ENCODE measurements around the gene EEIG1.

The EEIG1 gene

GRCh38 chr9:128001151-128001778 lies 20.5 kb upstream of the EEIG1 start:
- DNase-seq = no peak

GRCh38 chr9:127999461-127999860 lies 18.7 kb upstream of the EEIG1 start:
- DNase-seq = no peak

GRCh38 chr9:127993721-127994120 lies 12.9 kb upstream of the EEIG1 start:
- DNase-seq = no peak

GRCh38 chr9:127991757-127992274 lies 11.0 kb upstream of the EEIG1 start:
- DNase-seq = no peak

- DNase-seq = no peak
These were observed 10.4 kb upstream of the EEIG1 start for GRCh38 chr9:127991017-127991756.

- no peak for DNase-seq
These were observed 9.8 kb upstream of the EEIG1 start for GRCh38 chr9:127990554-127990953.

GRCh38 chr9:127989094-127989493 lies 8.3 kb upstream of the EEIG1 start:
- no peak for DNase-seq

- DNase-seq = no peak
These were observed 6.4 kb upstream of the EEIG1 start for GRCh38 chr9:127987103-127987614.

GRCh38 chr9:127985011-127985410 lies 4.2 kb upstream of the EEIG1 start:
- no peak for DNase-seq

GRCh38 chr9:127983847-127984289 lies 3.1 kb upstream of the EEIG1 start:
- DNase-seq = no peak

GRCh38 chr9:127982912-127983311 lies 2.1 kb upstream of the EEIG1 start:
- DNase-seq = no peak

- no peak for DNase-seq
These were observed 851 bp upstream of the EEIG1 start for GRCh38 chr9:127981559-127982121.

- no peak for DNase-seq
These were observed 606 bp downstream of the EEIG1 start for GRCh38 chr9:127980060-127980705.

GRCh38 chr9:127979333-127980059 lies 1.3 kb downstream of the EEIG1 start:
- DNase-seq = no peak

- DNase-seq = no peak
These were observed 1.8 kb downstream of the EEIG1 start for GRCh38 chr9:127979015-127979332.

GRCh38 chr9:127977884-127978647 lies 2.7 kb downstream of the EEIG1 start:
- peak; percentile 73 for DNase-seq

GRCh38 chr9:127977009-127977883 lies 3.5 kb downstream of the EEIG1 start:
- DNase-seq = no peak

- no peak for DNase-seq
These were observed 4.3 kb downstream of the EEIG1 start for GRCh38 chr9:127976498-127976897.

- no peak for DNase-seq
These were observed 5.1 kb downstream of the EEIG1 start for GRCh38 chr9:127975376-127976315.

Measured in fibroblast of skin of abdomen (primary cell).